ENCODE measurements around the gene SELENON. TPM values are rescaled to one million over a fixed set of nuclear protein-coding genes. Genes with fewer than 3 reads are reported as not detected.

Gene SELENON
- total RNA-seq, 1 experiment from 2014 or later, result 90.9 TPM

DNA sequence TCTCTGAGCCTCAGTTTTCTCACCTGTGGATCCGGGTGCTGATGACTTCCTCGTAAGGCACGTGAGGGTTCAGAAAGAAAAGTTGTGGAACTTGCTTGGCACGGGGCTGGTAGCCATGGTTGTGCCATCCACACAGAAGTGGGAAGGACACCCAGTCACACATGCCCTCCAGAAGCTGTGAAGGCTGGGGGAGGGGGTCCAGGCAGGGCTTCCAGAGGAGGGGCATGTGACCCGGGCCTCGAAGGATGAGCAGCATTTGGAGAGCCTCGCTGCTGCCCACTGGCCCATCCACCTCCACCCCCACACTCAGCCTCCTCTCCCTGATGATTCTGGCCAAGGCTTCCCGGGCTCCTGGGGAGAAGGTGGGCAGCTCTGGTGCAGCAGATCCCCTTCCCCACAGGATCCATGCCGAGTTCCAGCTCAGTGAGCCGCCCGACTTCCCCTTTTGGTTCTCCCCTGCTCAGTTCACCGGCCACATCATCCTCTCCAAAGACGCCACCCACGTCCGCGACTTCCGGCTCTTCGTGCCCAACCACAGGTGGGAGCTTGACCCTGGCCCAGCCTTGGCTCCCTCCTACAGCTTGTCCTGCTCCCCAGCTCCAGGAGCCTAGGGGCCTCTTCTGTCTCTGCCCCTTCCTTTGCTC lies 9.4 kb downstream of the SELENON start:
- Histone ChIP-seq H3K79me2 (ENCODE audit: insufficient read depth, low read length) (no peaks in the 10 kb centered on the region), H3K9me3 (ENCODE audit: control insufficient read depth, low read depth, low read length) (no peaks in the 10 kb centered on the region), H3K4ac (ENCODE audit: low read depth, low read length) (no peak overlapping the region), H3K23ac (ENCODE audit: insufficient read length, low read depth, low read length) (no peak overlapping the region), H3K56ac (ENCODE audit: insufficient read length, low read depth, low read length) (no peak overlapping the region), H3K4me1 (ENCODE audit: insufficient read depth, low read length) (no peaks in the 10 kb centered on the region), H4K8ac (replicated peaks; ENCODE audit: insufficient read length, low read depth, low read length) (no peak overlapping the region), H2BK15ac (ENCODE audit: low read depth, low read length) (no peak overlapping the region), H2BK120ac (ENCODE audit: low read depth, low read length, poor library complexity, severe bottlenecking) (no peak overlapping the region), H2BK20ac (ENCODE audit: low read depth, low read length, poor library complexity, severe bottlenecking) (no peak overlapping the region), H3K18ac (ENCODE audit: insufficient read length, low read depth, low read length) (no peak overlapping the region), H2BK12ac (ENCODE audit: insufficient read length, low read depth, low read length) (no peak overlapping the region), H3T11ph (ENCODE audit: low read length) (no peak overlapping the region), H3K4me2 (ENCODE audit: insufficient read depth, insufficient read length, low read length) (no peak overlapping the region), H2BK5ac (ENCODE audit: insufficient read length, low read length) (no peak overlapping the region), H3K79me1 (ENCODE audit: insufficient read depth, low read depth, low read length, poor library complexity, severe bottlenecking) (no peaks in the 10 kb centered on the region), H3K27ac (ENCODE audit: insufficient read length, low read depth, low read length) (no peak overlapping the region), H3K9ac (ENCODE audit: extremely low read depth, insufficient read length, low read length) (no peak overlapping the region), H3K23me2 (ENCODE audit: insufficient read length, low read depth, low read length, poor library complexity, severe bottlenecking) (no peaks in the 10 kb centered on the region), H4K91ac (ENCODE audit: insufficient read length, low read depth, low read length) (no peak overlapping the region), H4K20me1 (ENCODE audit: control insufficient read depth, insufficient read depth, insufficient read length) (no peaks in the 10 kb centered on the region), H2AK5ac (ENCODE audit: insufficient read length, low read length) (no peak overlapping the region), H3K27me3 (ENCODE audit: insufficient read depth, low read length) (no peaks in the 10 kb centered on the region), H4K5ac (ENCODE audit: insufficient read length, low read depth, low read length) (no peak overlapping the region), H2AFZ (ENCODE audit: low read length) (no peak overlapping the region), H3K14ac (ENCODE audit: insufficient read depth, low read length) (no peak overlapping the region)
- Mint-ChIP-seq H3K36me3 (ENCODE audit: insufficient read depth in 1 of 3, low read depth in 3 of 3) (peaks cover 14 to 63% (median 38%) of the 10 kb centered on the region in 3 experiments; a peak in 6 of 7 replicates), H3K9me3 (no peaks in the 10 kb centered on the region), H3K27ac (peak overlapping the region in 1 of 3 experiments; percentile 16; a peak in 1 of 7 replicates), H3K27me3 (ENCODE audit: low read depth) (no peaks in the 10 kb centered on the region), H3K4me3 (no peak overlapping the region; a peak in 1 of 5 replicates), H3K4me1 (peaks cover 2 to 10% of the 10 kb centered on the region in 2 experiments; a peak in 3 of 4 replicates)
- TF ChIP-seq, protein P1, sequence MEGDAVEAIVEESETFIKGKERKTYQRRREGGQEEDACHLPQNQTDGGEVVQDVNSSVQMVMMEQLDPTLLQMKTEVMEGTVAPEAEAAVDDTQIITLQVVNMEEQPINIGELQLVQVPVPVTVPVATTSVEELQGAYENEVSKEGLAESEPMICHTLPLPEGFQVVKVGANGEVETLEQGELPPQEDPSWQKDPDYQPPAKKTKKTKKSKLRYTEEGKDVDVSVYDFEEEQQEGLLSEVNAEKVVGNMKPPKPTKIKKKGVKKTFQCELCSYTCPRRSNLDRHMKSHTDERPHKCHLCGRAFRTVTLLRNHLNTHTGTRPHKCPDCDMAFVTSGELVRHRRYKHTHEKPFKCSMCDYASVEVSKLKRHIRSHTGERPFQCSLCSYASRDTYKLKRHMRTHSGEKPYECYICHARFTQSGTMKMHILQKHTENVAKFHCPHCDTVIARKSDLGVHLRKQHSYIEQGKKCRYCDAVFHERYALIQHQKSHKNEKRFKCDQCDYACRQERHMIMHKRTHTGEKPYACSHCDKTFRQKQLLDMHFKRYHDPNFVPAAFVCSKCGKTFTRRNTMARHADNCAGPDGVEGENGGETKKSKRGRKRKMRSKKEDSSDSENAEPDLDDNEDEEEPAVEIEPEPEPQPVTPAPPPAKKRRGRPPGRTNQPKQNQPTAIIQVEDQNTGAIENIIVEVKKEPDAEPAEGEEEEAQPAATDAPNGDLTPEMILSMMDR (conservative IDR thresholded peaks at IDR 0.05), result no peak
- DNase-seq, result no peak
- no CpG with 5 or more reads among the region's 18 CpGs for WGBS (ENCODE audit: extremely low coverage, insufficient read length, low lambda C conversion rate)

Data from H9 (cell line).